CD8-positive, alpha-beta memory T cell (primary cell): Measurements from ENCODE around the gene SNX27. TPM values are rescaled to one million over a fixed set of nuclear protein-coding genes. Genes with fewer than 3 reads are reported as not detected.
A peak's percentile ranks its signal among the peaks of the same experiment; 100 is the strongest.

Experiments used
- CTCF ChIA-PET: fragments of 350-600 bp; sonication (Branson Sonifier 250); formaldehyde crosslinking; loops from one replicate; lab custom pipeline; 2021; ENCODE audit warnings: antibody characterized with exemption; lab: Charles Lee
- POLR2A ChIA-PET: fragments of 350-600 bp; sonication (Branson Sonifier 250); formaldehyde crosslinking; loops from one replicate; lab custom pipeline; 2021; ENCODE audit warnings: antibody characterized with exemption; lab: Charles Lee
- DNase-seq, 5 donors: peaks; one replicate each; pipeline versions ENCODE4 v3.0.0 to v3.0.0-alpha.2; 2020 to 2022; ENCODE audit warnings: mixed read lengths in 1 of 5
- H3K27ac ChIP-seq: one replicate; pipeline ENCODE4 v1.7.0; 2013; ENCODE audit warnings: low read depth, mild to moderate bottlenecking, low read length, moderate library complexity
- H3K27me3 ChIP-seq: 2 replicates; pipeline ENCODE4 v1.7.0; 2013; ENCODE audit warnings: low read length, mild to moderate bottlenecking; ENCODE audit not compliant: insufficient read depth, poor library complexity, severe bottlenecking
- H3K36me3 ChIP-seq: 2 replicates; pipeline ENCODE4 v1.7.0; 2013; ENCODE audit warnings: mild to moderate bottlenecking, low read length, moderate library complexity; ENCODE audit not compliant: insufficient read depth
- H3K4me1 ChIP-seq: 2 replicates; pipeline ENCODE4 v1.7.0; 2013; ENCODE audit warnings: mild to moderate bottlenecking, low read length, moderate library complexity; ENCODE audit not compliant: insufficient read depth
- H3K4me3 ChIP-seq: 2 replicates; pipeline ENCODE4 v1.7.0; 2013; ENCODE audit warnings: mild to moderate bottlenecking, low read length
- H3K9me3 ChIP-seq: 2 replicates; pipeline ENCODE4 v1.7.0; 2013; ENCODE audit warnings: mild to moderate bottlenecking, low read length
- H3K27ac Mint-ChIP-seq, 8 donors: one replicate each; pipeline ENCODE4 v1.8.0; 2020 to 2021; ENCODE audit warnings: mixed read lengths in 8 of 8, mild to moderate bottlenecking in 6 of 8, inconsistent platforms in 3 of 8, moderate library complexity in 3 of 8
- H3K27me3 Mint-ChIP-seq, 2 donors: one replicate each; pipeline ENCODE4 v1.8.0; 2020 to 2021; ENCODE audit warnings: mixed read lengths in 2 of 2, mild to moderate bottlenecking in 1 of 2, moderate library complexity in 1 of 2
- H3K36me3 Mint-ChIP-seq, 3 donors: one replicate each; pipeline ENCODE4 v1.8.0; 2020 to 2021; ENCODE audit warnings: mixed read lengths in 3 of 3, inconsistent platforms in 1 of 3, mild to moderate bottlenecking in 1 of 3
- H3K4me1 Mint-ChIP-seq, 3 donors: one replicate each; pipeline ENCODE4 v1.8.0; 2020 to 2021; ENCODE audit warnings: mixed read lengths in 3 of 3, inconsistent platforms in 1 of 3, mild to moderate bottlenecking in 1 of 3
- H3K4me3 Mint-ChIP-seq, 7 donors: one replicate each; pipeline ENCODE4 v1.8.0; 2020 to 2021; ENCODE audit warnings: mixed read lengths in 7 of 7, mild to moderate bottlenecking in 6 of 7, moderate library complexity in 4 of 7, inconsistent platforms in 2 of 7
- H3K9me3 Mint-ChIP-seq, 5 donors: one replicate each; pipeline ENCODE4 v1.8.0; 2020 to 2022; ENCODE audit warnings: mixed read lengths in 5 of 5, mild to moderate bottlenecking in 3 of 5, moderate library complexity in 2 of 5, inconsistent platforms in 1 of 5
- polyA plus RNA-seq: library from polyadenylated mRNA; unstranded; fragments of 300-500 nt; fragmentation: Illumina TruSeq; gene quantifications from one replicate; pipeline ENCODE4 v1.2.3, GENCODE V29; 2021
- total RNA-seq, 2 experiments: library from RNA; stranded (reverse); gene quantifications; one replicate each; pipeline ENCODE4 v1.2.3, GENCODE V29; 2021

Gene SNX27
- total and polyA plus RNA-seq, 3 experiments from 2014 or later = 13.7 to 32.1 (median 30.1) TPM

DNA sequence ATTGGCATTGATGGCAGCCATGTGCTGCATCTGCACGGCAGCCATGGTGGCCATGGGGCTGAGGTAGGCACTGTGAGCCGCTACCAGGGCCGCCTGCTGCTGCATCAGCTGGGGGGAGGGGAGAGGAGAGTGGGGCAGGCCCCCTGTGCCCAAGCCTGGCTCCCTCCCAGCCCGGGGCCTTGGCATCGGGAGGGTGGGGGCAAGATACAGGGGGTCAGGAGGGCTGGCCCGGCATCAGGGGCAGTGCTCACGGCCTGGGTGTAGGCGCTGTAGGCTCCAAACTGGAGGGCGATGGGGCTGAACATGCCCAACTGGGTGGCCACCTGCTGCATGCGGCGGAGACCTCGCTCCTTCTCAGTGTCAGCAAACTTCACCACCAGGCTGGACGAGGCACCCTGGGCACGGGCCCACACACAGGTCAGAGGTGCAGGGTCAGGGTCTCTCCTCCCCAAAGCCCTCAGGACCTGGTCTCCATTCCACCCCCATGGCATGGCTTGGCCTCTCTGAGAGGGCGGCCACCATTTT, 95.8 kb downstream of the SNX27 start:
- H3K27me3 Mint-ChIP-seq = peaks cover 5 to 7% of the 10 kb centered on the region in 2 donors
- no peaks in the 10 kb centered on the region for H3K36me3 ChIP-seq
- no peaks in the 10 kb centered on the region for H3K9me3 Mint-ChIP-seq
- no peak overlapping the region for H3K4me3 ChIP-seq
- no peaks in the 10 kb centered on the region for H3K9me3 ChIP-seq
- no peak overlapping the region for H3K27ac ChIP-seq
- DNase-seq = no peak
- no peaks in the 10 kb centered on the region for H3K27me3 ChIP-seq
- ChIA-PET CTCF (interaction anchor here (1.4 kb wide), 1 partner anchor 11 kb away, joined by 3 read pairs; no protein-coding TSS in a partner anchor), POLR2A (no interaction called here)
- H3K4me1 Mint-ChIP-seq = peaks cover 5 to 17% (median 7%) of the 10 kb centered on the region in 3 donors
- H3K4me1 ChIP-seq = no peaks in the 10 kb centered on the region
- H3K4me3 Mint-ChIP-seq = no peak overlapping the region
- H3K27ac Mint-ChIP-seq = no peak overlapping the region
- H3K36me3 Mint-ChIP-seq = no peaks in the 10 kb centered on the region

DNA sequence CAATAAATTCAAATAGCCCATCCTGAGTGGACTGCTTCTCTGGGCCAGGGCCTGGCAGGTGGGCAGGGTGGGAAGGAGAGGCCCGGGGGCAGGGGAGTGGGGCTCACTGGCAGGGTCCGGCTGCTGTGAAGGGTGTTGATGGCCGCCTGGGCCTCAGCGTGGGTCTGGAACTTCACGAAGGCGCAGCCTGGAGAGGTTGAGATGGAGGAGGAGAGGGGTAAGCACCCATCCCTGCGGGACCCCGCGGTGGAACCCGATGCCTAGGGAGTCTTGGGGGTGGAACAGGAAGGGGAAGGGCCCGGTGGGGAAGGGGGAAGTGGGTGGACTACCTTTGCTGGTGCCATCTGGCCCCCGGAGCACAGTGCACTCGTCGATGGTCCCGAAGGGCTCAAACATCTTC, 97.0 kb downstream of the SNX27 start:
- DNase-seq = no peak
- H3K4me3 ChIP-seq = no peak overlapping the region
- Mint-ChIP-seq H3K9me3 (no peaks in the 10 kb centered on the region), H3K27me3 (peaks cover 8 to 16% of the 10 kb centered on the region in 2 donors), H3K36me3 (no peaks in the 10 kb centered on the region), H3K4me1 (peaks cover 0 to 6% (median 3%) of the 10 kb centered on the region in 3 donors), H3K27ac (no peak overlapping the region), H3K4me3 (no peak overlapping the region)
- H3K27ac ChIP-seq = no peak overlapping the region
- POLR2A ChIA-PET = no interaction called here
- CTCF ChIA-PET = no interaction called here
- H3K36me3 ChIP-seq = no peaks in the 10 kb centered on the region
- no peaks in the 10 kb centered on the region for H3K9me3 ChIP-seq
- no peaks in the 10 kb centered on the region for H3K4me1 ChIP-seq
- no peaks in the 10 kb centered on the region for H3K27me3 ChIP-seq

DNA sequence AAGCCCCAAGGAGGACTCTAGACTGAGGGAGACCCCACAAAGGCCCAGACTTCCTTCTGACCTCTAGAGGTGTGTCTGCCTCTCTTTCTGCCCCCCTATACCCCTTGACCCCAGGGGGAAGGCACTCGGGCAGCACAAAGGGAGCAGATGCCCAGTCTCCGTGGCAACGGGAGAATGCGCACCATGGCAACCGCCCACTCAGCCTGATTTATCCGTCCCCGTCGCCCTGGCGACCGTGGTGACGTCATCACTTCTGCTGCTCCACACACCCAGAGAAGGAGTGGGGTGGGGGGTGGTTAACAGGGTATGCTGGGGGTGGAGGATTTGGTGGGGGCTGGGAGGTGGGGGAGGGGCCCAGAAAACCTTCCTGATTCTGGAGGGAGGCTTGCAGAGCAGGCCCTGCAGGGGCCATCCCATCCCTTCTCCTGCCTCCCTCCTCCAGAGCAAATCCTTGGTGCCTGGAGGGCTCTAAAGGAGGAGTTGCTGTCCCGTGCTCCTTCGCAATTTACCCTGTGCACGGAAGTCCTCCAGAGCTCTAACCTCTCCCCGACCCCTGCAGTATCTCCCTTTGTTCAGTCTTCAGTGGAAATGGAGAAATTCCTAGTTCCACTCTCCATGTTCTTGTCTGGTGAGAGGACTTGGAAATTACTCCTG, 98.5 kb downstream of the SNX27 start:
- ChIA-PET POLR2A (no interaction called here), CTCF (no interaction called here)
- Histone ChIP-seq H3K4me1 (no peaks in the 10 kb centered on the region), H3K4me3 (no peak overlapping the region), H3K27ac (no peak overlapping the region), H3K27me3 (no peaks in the 10 kb centered on the region), H3K9me3 (no peaks in the 10 kb centered on the region), H3K36me3 (no peaks in the 10 kb centered on the region)
- Mint-ChIP-seq H3K4me1 (peaks cover 0 to 3% (median 3%) of the 10 kb centered on the region in 3 donors), H3K4me3 (no peak overlapping the region), H3K36me3 (no peaks in the 10 kb centered on the region), H3K27me3 (peaks cover 20 to 31% of the 10 kb centered on the region in 2 donors), H3K9me3 (no peaks in the 10 kb centered on the region), H3K27ac (no peak overlapping the region)
- no peak for DNase-seq

DNA sequence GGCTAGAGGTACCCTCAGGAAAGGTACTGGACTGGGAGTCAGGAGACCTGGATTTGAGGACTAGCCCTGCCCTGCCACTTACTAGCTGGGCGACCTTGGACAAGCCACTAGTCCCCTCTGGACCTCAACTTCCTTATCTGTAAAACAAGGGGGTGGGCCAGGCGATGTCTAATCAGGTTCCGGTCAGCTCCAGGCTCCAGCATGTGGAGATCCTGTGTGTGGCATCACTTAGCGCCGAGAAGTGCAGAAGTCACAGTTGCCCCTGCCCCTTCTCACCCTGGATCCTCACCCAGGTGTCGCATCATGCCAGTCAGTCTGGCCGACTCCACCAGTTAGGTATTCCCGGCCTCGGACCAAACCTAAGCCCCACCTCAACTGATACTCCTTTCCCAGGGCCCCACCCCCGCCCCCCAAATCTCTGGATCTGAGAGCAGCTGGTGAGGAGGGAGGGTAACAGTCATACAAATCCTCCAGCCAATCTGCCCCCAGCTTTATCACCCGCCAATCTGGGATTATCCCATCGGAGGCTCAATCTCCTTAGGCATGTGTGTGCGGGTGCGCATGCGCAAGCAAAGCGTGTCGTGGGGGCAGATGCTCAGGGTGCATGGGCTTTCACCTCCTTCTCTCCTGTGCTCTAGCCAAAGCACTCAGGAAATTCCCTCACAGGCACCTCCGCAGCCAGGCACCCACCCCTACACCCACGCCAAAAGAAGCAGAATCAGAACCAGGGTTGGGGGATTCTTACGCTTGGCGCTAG, 99.4 kb downstream of the SNX27 start:
- CTCF ChIA-PET = no interaction called here
- peaks cover 0 to 3% (median 2%) of the 10 kb centered on the region in 3 donors for H3K4me1 Mint-ChIP-seq
- Histone ChIP-seq H3K4me3 (no peak overlapping the region), H3K27ac (no peak overlapping the region), H3K4me1 (no peaks in the 10 kb centered on the region), H3K27me3 (no peaks in the 10 kb centered on the region), H3K36me3 (no peaks in the 10 kb centered on the region), H3K9me3 (no peaks in the 10 kb centered on the region)
- POLR2A ChIA-PET = no interaction called here
- no peaks in the 10 kb centered on the region for H3K36me3 Mint-ChIP-seq
- H3K27me3 Mint-ChIP-seq = peaks cover 27 to 40% of the 10 kb centered on the region in 2 donors
- H3K9me3 Mint-ChIP-seq = no peaks in the 10 kb centered on the region
- no peak overlapping the region for H3K4me3 Mint-ChIP-seq
- no peak for DNase-seq
- no peak overlapping the region for H3K27ac Mint-ChIP-seq

DNA sequence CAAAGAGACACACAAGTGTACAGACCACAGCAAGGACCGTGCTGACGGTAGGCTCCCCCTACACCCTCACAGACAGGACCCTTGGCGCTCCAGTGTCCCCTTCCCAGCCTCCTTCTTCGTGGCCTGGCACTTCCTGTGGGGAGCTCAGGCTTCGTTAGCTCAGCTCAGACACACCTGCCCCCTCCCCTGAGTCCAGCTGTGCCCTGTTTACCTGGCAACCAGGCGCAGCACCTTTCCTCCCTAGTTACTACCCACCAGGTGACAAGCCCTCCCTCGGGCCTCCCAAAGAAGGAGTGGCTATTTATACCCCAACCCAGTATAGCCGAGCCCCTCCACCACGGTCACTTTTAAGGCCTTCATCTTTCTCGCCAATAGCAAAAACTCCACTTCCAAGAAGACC, 100.1 kb downstream of the SNX27 start:
- Histone ChIP-seq H3K9me3 (no peaks in the 10 kb centered on the region), H3K36me3 (no peaks in the 10 kb centered on the region), H3K27me3 (peaks cover 3% of the 10 kb centered on the region), H3K27ac (no peak overlapping the region), H3K4me1 (peaks cover 3% of the 10 kb centered on the region), H3K4me3 (no peak overlapping the region)
- Mint-ChIP-seq H3K4me3 (peak overlapping the region in 1 of 7 donors; percentile 27), H3K36me3 (no peaks in the 10 kb centered on the region), H3K27me3 (peaks cover 29 to 44% of the 10 kb centered on the region in 2 donors), H3K9me3 (no peaks in the 10 kb centered on the region), H3K4me1 (peaks cover 3 to 7% (median 4%) of the 10 kb centered on the region in 3 donors), H3K27ac (no peak overlapping the region)
- ChIA-PET POLR2A (no interaction called here), CTCF (no interaction called here)
- no peak for DNase-seq

DNA sequence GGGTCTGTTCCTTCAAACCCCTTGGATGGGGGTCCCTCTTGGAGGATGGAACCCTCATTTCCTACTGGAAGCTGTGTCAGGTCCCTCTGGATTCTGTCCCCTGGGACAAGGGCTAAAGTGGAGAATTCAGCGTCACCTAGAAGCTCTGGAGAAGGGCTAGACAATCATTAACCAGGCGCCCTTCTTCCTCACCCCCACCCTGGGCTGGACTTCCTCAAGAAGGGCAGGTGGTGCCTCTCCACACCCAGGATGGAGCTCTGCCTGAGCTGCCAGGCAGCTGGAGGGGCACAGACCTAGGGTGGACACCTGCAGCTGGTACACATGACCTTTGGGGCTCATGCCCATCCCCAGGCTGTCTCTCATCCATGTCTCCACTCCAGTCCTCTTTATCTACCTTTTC, 101.2 kb downstream of the SNX27 start:
- Histone ChIP-seq H3K27me3 (peaks cover 9% of the 10 kb centered on the region), H3K4me1 (peaks cover 9% of the 10 kb centered on the region), H3K4me3 (no peak overlapping the region), H3K36me3 (no peaks in the 10 kb centered on the region), H3K27ac (no peak overlapping the region), H3K9me3 (no peaks in the 10 kb centered on the region)
- POLR2A ChIA-PET = no interaction called here
- CTCF ChIA-PET = no interaction called here
- Mint-ChIP-seq H3K9me3 (no peaks in the 10 kb centered on the region), H3K4me1 (peaks cover 5 to 15% (median 14%) of the 10 kb centered on the region in 3 donors), H3K27ac (no peak overlapping the region), H3K4me3 (no peak overlapping the region), H3K36me3 (no peaks in the 10 kb centered on the region), H3K27me3 (peaks cover 40 to 55% of the 10 kb centered on the region in 2 donors)
- DNase-seq = no peak

DNA sequence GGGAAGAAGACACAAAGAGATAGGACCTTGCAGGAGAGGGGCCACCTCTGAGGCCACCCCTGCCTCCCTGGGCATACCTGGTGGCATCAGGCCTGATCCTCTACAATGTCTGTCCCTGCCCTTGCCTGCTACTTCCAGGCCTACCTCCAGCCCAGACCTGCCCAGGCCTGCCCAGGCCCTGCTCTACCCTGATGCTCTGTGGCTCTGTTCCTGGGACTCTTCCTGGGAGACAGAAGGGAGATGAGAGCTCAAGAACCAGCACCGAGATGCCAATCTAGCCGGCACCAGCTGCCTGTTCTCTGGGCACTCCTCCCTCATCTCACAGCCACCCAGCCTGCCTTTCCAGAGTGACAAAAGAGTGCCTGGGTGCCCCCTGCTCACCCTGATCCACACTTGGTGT, 102.0 kb downstream of the SNX27 start:
- H3K27me3 Mint-ChIP-seq = peaks cover 44 to 63% of the 10 kb centered on the region in 2 donors
- Histone ChIP-seq H3K27ac (no peak overlapping the region), H3K9me3 (no peaks in the 10 kb centered on the region), H3K27me3 (peaks cover 9% of the 10 kb centered on the region), H3K4me3 (no peak overlapping the region), H3K4me1 (peaks cover 9% of the 10 kb centered on the region), H3K36me3 (no peaks in the 10 kb centered on the region)
- CTCF ChIA-PET = no interaction called here
- POLR2A ChIA-PET = no interaction called here
- no peak for DNase-seq
- H3K9me3 Mint-ChIP-seq = peaks cover 0 to 1% (median 0%) of the 10 kb centered on the region in 5 donors
- peak overlapping the region in 1 of 8 donors; percentile 7 for H3K27ac Mint-ChIP-seq
- no peak overlapping the region for H3K4me3 Mint-ChIP-seq
- H3K4me1 Mint-ChIP-seq = peaks cover 5 to 16% (median 14%) of the 10 kb centered on the region in 3 donors
- H3K36me3 Mint-ChIP-seq = no peaks in the 10 kb centered on the region
